ENCODE measurements around the gene IL4R.

- no peak for TF ChIP-seq CTCF (IDR thresholded peaks at IDR 0.05; ENCODE audit: low read depth, low read length)
- TF ChIP-seq POLR2A (IDR thresholded peaks at IDR 0.05; ENCODE audit: extremely low read depth, insufficient read length), result no peak
- TF ChIP-seq MYC (IDR thresholded peaks at IDR 0.05; ENCODE audit: low read depth, low read length), result no peak
These were observed 31.4 kb downstream of the IL4R start for GRCh38 chr16:27345201-27345600.
